Neural cell (in vitro differentiated cells): Measurements from ENCODE around the gene INTS7. TPM values are rescaled to one million over a fixed set of nuclear protein-coding genes. Genes with fewer than 3 reads are reported as not detected.

ENCODE experiments used
- H2AFZ ChIP-seq: fragments of 200-600, 300-800 bp; sonication (generic), shearing (Covaris generic); 2 replicates; pipeline ENCODE4 v1.6.0; 2014; ENCODE audit warnings: low read depth, mild to moderate bottlenecking, antibody characterized with exemption, low read length, moderate library complexity
- H3F3A ChIP-seq: fragments of 200-600 bp; shearing (Covaris generic); 2 replicates; pipeline ENCODE4 v1.6.1; 2016; ENCODE audit warnings: mild to moderate bottlenecking, moderate library complexity, mixed read lengths, antibody characterized with exemption, low read length; ENCODE audit not compliant: insufficient read depth, poor library complexity, severe bottlenecking
- H3K27ac ChIP-seq: fragments of 200-600, 300-800 bp; sonication (generic), shearing (Covaris generic); 2 replicates; pipeline ENCODE4 v1.5.1; 2014; ENCODE audit warnings: mild to moderate bottlenecking, low read length, moderate library complexity
- H3K27me3 ChIP-seq: fragments of 300-800, 200-600 bp; sonication (generic), shearing (Covaris generic); 2 replicates; pipeline ENCODE4 v1.6.0; 2014; ENCODE audit warnings: mild to moderate bottlenecking, low read depth, low read length, moderate library complexity; ENCODE audit not compliant: insufficient read depth
- H3K36me3 ChIP-seq: fragments of 300-800, 200-600 bp; sonication (generic), shearing (Covaris generic); 2 replicates; pipeline ENCODE4 v1.5.1; 2014; ENCODE audit warnings: mild to moderate bottlenecking, antibody characterized with exemption, low read length, moderate library complexity; ENCODE audit not compliant: insufficient read depth
- H3K4me2 ChIP-seq: fragments of 300-800, 200-600 bp; sonication (generic), shearing (Covaris generic); 2 replicates; pipeline ENCODE4 v1.6.0; 2014; ENCODE audit warnings: mild to moderate bottlenecking, low read length
- H3K4me3 ChIP-seq: fragments of 300-800, 200-600 bp; sonication (generic), shearing (Covaris generic); 2 replicates; pipeline ENCODE4 v1.5.1; 2014; ENCODE audit warnings: mild to moderate bottlenecking, low read length, moderate library complexity
- H3K79me2 ChIP-seq: fragments of 200-600 bp; shearing (Covaris generic); replicated peaks from 2 replicates; pipeline ENCODE4 v1.6.0; 2014; ENCODE audit warnings: mild to moderate bottlenecking, low read length, moderate library complexity; ENCODE audit not compliant: insufficient read depth
- H3K9ac ChIP-seq: fragments of 300-800, 200-600 bp; sonication (generic), shearing (Covaris generic); 2 replicates; pipeline ENCODE4 v1.6.1; 2016; ENCODE audit warnings: mild to moderate bottlenecking, low read length, mixed read lengths
- H3K9me2 ChIP-seq: fragments of 200-600 bp; shearing (Covaris generic); 2 replicates; pipeline ENCODE4 v1.6.1; 2016; ENCODE audit warnings: mild to moderate bottlenecking, low read length, mixed read lengths; ENCODE audit not compliant: insufficient read depth
- H3K9me3 ChIP-seq: fragments of 200-600, 300-800 bp; sonication (generic), shearing (Covaris generic); 2 replicates; pipeline ENCODE4 v1.6.1; 2016; ENCODE audit warnings: mild to moderate bottlenecking, mixed run types, low read length, moderate library complexity, mixed read lengths
- H4K20me1 ChIP-seq: fragments of 200-600 bp; shearing (Covaris generic); 2 replicates; pipeline ENCODE4 v1.6.1; 2016; ENCODE audit warnings: mild to moderate bottlenecking, mixed run types; ENCODE audit not compliant: insufficient read depth
- CTCF ChIP-seq: fragments of 450-650 bp; IDR thresholded peaks from 2 replicates; pipeline ENCODE4 v1.5.1; 2014; ENCODE audit warnings: antibody characterized with exemption, mild to moderate bottlenecking, moderate library complexity; ENCODE audit not compliant: poor library complexity, severe bottlenecking
- EP300 ChIP-seq: fragments of 450-650 bp; conservative IDR thresholded peaks from 2 replicates; pipeline ENCODE4 v1.6.1; 2014; ENCODE audit warnings: antibody characterized with exemption, mild to moderate bottlenecking, moderate library complexity; ENCODE audit not compliant: poor library complexity, severe bottlenecking
- EZH2 ChIP-seq: fragments of 200-600, 300-800 bp; shearing (Covaris generic), sonication (generic); IDR thresholded peaks from 2 replicates; pipeline ENCODE4 v1.6.1; 2014; ENCODE audit warnings: antibody characterized with exemption, low read length, borderline replicate concordance, mild to moderate bottlenecking; ENCODE audit not compliant: insufficient read depth, poor library complexity, severe bottlenecking
- MXI1 ChIP-seq: fragments of 450-650 bp; conservative IDR thresholded peaks from 2 replicates; pipeline ENCODE4 v1.6.1; 2014; ENCODE audit warnings: antibody characterized with exemption, mild to moderate bottlenecking; ENCODE audit not compliant: poor library complexity, severe bottlenecking
- POLR2AphosphoS5 ChIP-seq: IDR thresholded peaks from 2 replicates; pipeline ENCODE4 v1.6.1; 2012
- RAD21 ChIP-seq: fragments of 450-650 bp; conservative IDR thresholded peaks from 2 replicates; pipeline ENCODE4 v1.6.1; 2014; ENCODE audit warnings: antibody characterized with exemption, mild to moderate bottlenecking, moderate library complexity
- SMC3 ChIP-seq: fragments of 450-650 bp; conservative IDR thresholded peaks from 2 replicates; pipeline ENCODE4 v1.6.1; 2014; ENCODE audit warnings: antibody characterized with exemption, mild to moderate bottlenecking, moderate library complexity; ENCODE audit not compliant: poor library complexity
- TAF1 ChIP-seq: IDR thresholded peaks from 2 replicates; pipeline ENCODE4 v1.6.1; 2012; ENCODE audit warnings: low read depth
- polyA plus RNA-seq: library from polyadenylated mRNA; depleted of rRNA; stranded (reverse); fragments of >200 nt; gene quantifications from 2 replicates; pipeline ENCODE4 v1.2.3, GENCODE V29; 2014
- TF ChIP-seq, protein P1 (sequence below): IDR thresholded peaks from 2 replicates; pipeline ENCODE4 v1.6.1; 2012; ENCODE audit warnings: borderline replicate concordance

Gene INTS7
- polyA plus RNA-seq, 1 donor from 2014 or later, result 23.6 TPM

- Histone ChIP-seq H3K9ac (no peak overlapping the region), H3K79me2 (no peaks in the 10 kb centered on the region), H3K4me2 (no peak overlapping the region), H2AFZ (no peak overlapping the region), H3K27ac (no peak overlapping the region), H4K20me1 (no peaks in the 10 kb centered on the region), H3F3A (no peaks in the 10 kb centered on the region), H3K9me3 (no peaks in the 10 kb centered on the region), H3K9me2 (no peaks in the 10 kb centered on the region), H3K4me3 (no peak overlapping the region), H3K36me3 (no peaks in the 10 kb centered on the region), H3K27me3 (no peaks in the 10 kb centered on the region)
- TF ChIP-seq, protein P1, sequence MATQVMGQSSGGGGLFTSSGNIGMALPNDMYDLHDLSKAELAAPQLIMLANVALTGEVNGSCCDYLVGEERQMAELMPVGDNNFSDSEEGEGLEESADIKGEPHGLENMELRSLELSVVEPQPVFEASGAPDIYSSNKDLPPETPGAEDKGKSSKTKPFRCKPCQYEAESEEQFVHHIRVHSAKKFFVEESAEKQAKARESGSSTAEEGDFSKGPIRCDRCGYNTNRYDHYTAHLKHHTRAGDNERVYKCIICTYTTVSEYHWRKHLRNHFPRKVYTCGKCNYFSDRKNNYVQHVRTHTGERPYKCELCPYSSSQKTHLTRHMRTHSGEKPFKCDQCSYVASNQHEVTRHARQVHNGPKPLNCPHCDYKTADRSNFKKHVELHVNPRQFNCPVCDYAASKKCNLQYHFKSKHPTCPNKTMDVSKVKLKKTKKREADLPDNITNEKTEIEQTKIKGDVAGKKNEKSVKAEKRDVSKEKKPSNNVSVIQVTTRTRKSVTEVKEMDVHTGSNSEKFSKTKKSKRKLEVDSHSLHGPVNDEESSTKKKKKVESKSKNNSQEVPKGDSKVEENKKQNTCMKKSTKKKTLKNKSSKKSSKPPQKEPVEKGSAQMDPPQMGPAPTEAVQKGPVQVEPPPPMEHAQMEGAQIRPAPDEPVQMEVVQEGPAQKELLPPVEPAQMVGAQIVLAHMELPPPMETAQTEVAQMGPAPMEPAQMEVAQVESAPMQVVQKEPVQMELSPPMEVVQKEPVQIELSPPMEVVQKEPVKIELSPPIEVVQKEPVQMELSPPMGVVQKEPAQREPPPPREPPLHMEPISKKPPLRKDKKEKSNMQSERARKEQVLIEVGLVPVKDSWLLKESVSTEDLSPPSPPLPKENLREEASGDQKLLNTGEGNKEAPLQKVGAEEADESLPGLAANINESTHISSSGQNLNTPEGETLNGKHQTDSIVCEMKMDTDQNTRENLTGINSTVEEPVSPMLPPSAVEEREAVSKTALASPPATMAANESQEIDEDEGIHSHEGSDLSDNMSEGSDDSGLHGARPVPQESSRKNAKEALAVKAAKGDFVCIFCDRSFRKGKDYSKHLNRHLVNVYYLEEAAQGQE, result no peak
- TF ChIP-seq MXI1 (no peak), POLR2AphosphoS5 (no peak), SMC3 (no peak), EZH2 (no peak), EP300 (no peak), CTCF (no peak), RAD21 (no peak), TAF1 (no peak)
Observed at GRCh38 chr1:211912038-211912437, 123.3 kb downstream of the INTS7 start.

- Histone ChIP-seq H3K4me3 (no peak overlapping the region), H3K9me3 (no peaks in the 10 kb centered on the region), H3K4me2 (no peak overlapping the region), H3K79me2 (no peaks in the 10 kb centered on the region), H3K9me2 (no peaks in the 10 kb centered on the region), H4K20me1 (no peaks in the 10 kb centered on the region), H3K27ac (no peak overlapping the region), H3K9ac (no peak overlapping the region), H3K27me3 (no peaks in the 10 kb centered on the region), H3F3A (no peaks in the 10 kb centered on the region), H2AFZ (no peak overlapping the region), H3K36me3 (no peaks in the 10 kb centered on the region)
- TF ChIP-seq, protein P1, result no peak
- no peak for TF ChIP-seq TAF1
- TF ChIP-seq EP300, result no peak
- TF ChIP-seq RAD21, result no peak
- no peak for TF ChIP-seq POLR2AphosphoS5
- no peak for TF ChIP-seq MXI1
Observed at GRCh38 chr1:211910913-211911485, 124.4 kb downstream of the INTS7 start.
